Common myeloid progenitor, CD34-positive (primary cell): ENCODE measurements around the gene SRSF6.
"Not testable (repeated sequence)": the region's sequence is repeated elsewhere in the genome, so short reads cannot be mapped to it uniquely, and the experiment has no call there.

Experiments used
- CTCF ChIA-PET: fragments of 350-600 bp; sonication (Branson Sonifier 250); formaldehyde crosslinking; loops from one replicate; lab custom pipeline; 2021; ENCODE audit warnings: antibody characterized with exemption; lab: Charles Lee
- POLR2A ChIA-PET: fragments of 350-600 bp; sonication (Branson Sonifier 250); formaldehyde crosslinking; loops from one replicate; lab custom pipeline; 2021; ENCODE audit warnings: antibody characterized with exemption; lab: Charles Lee
- DNase-seq, 3 donors: peaks; one replicate each; pipeline versions ENCODE4 v3.0.0 to v3.0.0-alpha.2; 2013
- H3K27ac ChIP-seq, 2 experiments: 1 replicate in 1 of 2; 2 replicates in 1 of 2; pipeline ENCODE4 v1.7.0; 2013; ENCODE audit warnings: inconsistent platforms in 2 of 2, low read length in 2 of 2, mild to moderate bottlenecking in 2 of 2, low read depth in 1 of 2, moderate library complexity in 1 of 2; ENCODE audit not compliant: severe bottlenecking in 2 of 2, insufficient read depth in 1 of 2, poor library complexity in 1 of 2
- H3K27me3 ChIP-seq, 5 experiments: replicated peaks in 2 of 5; 1 replicate in 3 of 5; 2 replicates in 2 of 5; pipeline versions ENCODE4 v1.6.1 to v1.7.0; 2013; ENCODE audit warnings: low read length in 4 of 5, mild to moderate bottlenecking in 2 of 5, moderate library complexity in 2 of 5, inconsistent platforms in 1 of 5; ENCODE audit not compliant: insufficient read depth in 5 of 5, control insufficient read depth in 4 of 5
- H3K36me3 ChIP-seq, 4 experiments: 1 replicate in 2 of 4; 2 replicates in 2 of 4; pipeline versions ENCODE4 v1.6.1 to v1.7.0; 2013; ENCODE audit warnings: low read length in 3 of 4, control low read depth in 1 of 4, mild to moderate bottlenecking in 1 of 4; ENCODE audit not compliant: control insufficient read depth in 4 of 4, insufficient read depth in 4 of 4
- H3K4me1 ChIP-seq, 4 experiments: 1 replicate in 3 of 4; 2 replicates in 1 of 4; pipeline versions ENCODE4 v1.6.1 to v1.7.1; 2013; ENCODE audit warnings: low read length in 3 of 4, mild to moderate bottlenecking in 3 of 4, control low read depth in 1 of 4, inconsistent platforms in 1 of 4, moderate library complexity in 1 of 4; ENCODE audit not compliant: control insufficient read depth in 4 of 4, insufficient read depth in 4 of 4; ENCODE audit errors: control extremely low read depth in 1 of 4
- H3K4me3 ChIP-seq, 7 experiments: 1 replicate in 4 of 7; 2 replicates in 3 of 7; pipeline versions ENCODE4 v1.5.1 to v1.7.0; 2013; ENCODE audit warnings: mild to moderate bottlenecking in 7 of 7, low read length in 6 of 7, moderate library complexity in 6 of 7, inconsistent platforms in 2 of 7, low read depth in 2 of 7, control low read depth in 1 of 7; ENCODE audit not compliant: insufficient read depth in 4 of 7, control insufficient read depth in 1 of 7; ENCODE audit errors: extremely low read depth in 1 of 7
- H3K9me3 ChIP-seq, 5 experiments: 1 replicate in 4 of 5; 2 replicates in 1 of 5; pipeline versions ENCODE4 v1.6.1 to v1.7.1; 2013; ENCODE audit warnings: low read length in 4 of 5, mild to moderate bottlenecking in 2 of 5, inconsistent platforms in 1 of 5, low read depth in 1 of 5, moderate library complexity in 1 of 5; ENCODE audit not compliant: control insufficient read depth in 4 of 5, insufficient read depth in 2 of 5; ENCODE audit errors: control extremely low read depth in 1 of 5
- WGBS: methylation state at CpG from one replicate; pipeline ENCODE4 v1.1.5; 2013; ENCODE audit not compliant: insufficient coverage; 5-methylcytosine and 5-hydroxymethylcytosine counted together

SRSF6 gene

DNA sequence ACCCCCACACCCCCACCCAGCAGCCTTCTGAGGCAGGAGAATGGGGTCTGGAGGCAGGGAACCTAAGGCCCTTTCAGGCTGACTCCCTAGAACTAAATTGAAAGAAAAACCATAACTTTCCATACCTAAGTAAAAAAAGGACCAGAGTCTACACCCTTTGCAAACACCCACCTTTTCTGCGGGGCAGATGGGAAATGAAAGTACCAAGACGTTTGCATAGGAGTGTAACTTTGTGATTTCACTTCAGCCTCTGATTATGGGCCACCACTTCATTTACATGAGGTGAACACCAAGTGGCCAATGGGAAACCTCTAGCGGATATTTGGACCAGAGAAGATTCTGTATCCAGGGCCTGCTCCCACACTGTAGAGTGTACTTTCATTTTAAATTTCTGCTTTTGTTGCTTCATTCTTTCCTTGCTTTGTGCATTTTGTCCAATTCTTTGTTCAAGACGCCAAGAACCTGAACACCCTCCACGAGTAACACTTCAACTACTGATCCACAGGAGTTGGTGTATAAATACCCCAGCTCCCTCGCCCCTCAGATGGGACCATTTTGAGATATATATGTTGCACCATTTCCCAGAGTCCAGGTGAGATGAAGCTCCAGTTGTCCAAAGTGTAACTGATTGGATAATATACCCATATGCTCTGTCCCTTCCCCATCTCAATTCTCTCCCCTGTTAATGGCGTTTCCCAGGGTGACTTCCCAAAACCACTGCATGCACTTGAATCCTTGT is 18.9 kb upstream of the SRSF6 start:
- no peaks in the 10 kb centered on the region for H3K4me1 ChIP-seq
- no peak overlapping the region for H3K27ac ChIP-seq
- no peak for DNase-seq
- WGBS, result 87% methylated on average over 4 of the region's 7 CpGs
- H3K4me3 ChIP-seq, result no peak overlapping the region
- H3K27me3 ChIP-seq, result peaks cover 0 to 4% (median 0%) of the 10 kb centered on the region in 5 experiments
- ChIA-PET CTCF (no interaction called here), POLR2A (no interaction called here)
- no peaks in the 10 kb centered on the region for H3K36me3 ChIP-seq
- H3K9me3 ChIP-seq, result no peaks in the 10 kb centered on the region

- no peak overlapping the region for H3K27ac ChIP-seq
- H3K9me3 ChIP-seq, result no peaks in the 10 kb centered on the region
- WGBS, result 88% methylated on average over 5 of the region's 7 CpGs
- H3K4me3 ChIP-seq, result no peak overlapping the region
- POLR2A ChIA-PET, result no interaction called here
- no peak for DNase-seq
- H3K36me3 ChIP-seq, result no peaks in the 10 kb centered on the region
- CTCF ChIA-PET, result interaction anchor here (1.5 kb wide), 1 partner anchor 9 kb away, joined by 4 read pairs; no protein-coding TSS in a partner anchor
- H3K27me3 ChIP-seq, result peaks cover 0 to 2% (median 2%) of the 10 kb centered on the region in 5 experiments
- H3K4me1 ChIP-seq, result no peaks in the 10 kb centered on the region
Measured at GRCh38 chr20:43440531-43440930, 17.2 kb upstream of the SRSF6 start.

GRCh38 chr20:43442282-43442880 is 15.3 kb upstream of the SRSF6 start:
- no peaks in the 10 kb centered on the region for H3K36me3 ChIP-seq
- no peak overlapping the region for H3K27ac ChIP-seq
- no peak for DNase-seq
- peaks cover 0 to 2% (median 0%) of the 10 kb centered on the region in 5 experiments for H3K27me3 ChIP-seq
- H3K4me3 ChIP-seq, result no peak overlapping the region
- CTCF ChIA-PET, result interaction anchor here (1.3 kb wide), 1 partner anchor 250 kb away, joined by 3 read pairs; no protein-coding TSS in a partner anchor
- peaks cover 0 to 10% (median 6%) of the 10 kb centered on the region in 4 experiments for H3K4me1 ChIP-seq
- H3K9me3 ChIP-seq, result no peaks in the 10 kb centered on the region
- POLR2A ChIA-PET, result no interaction called here
- WGBS, result 84% methylated on average over 5 of the region's 5 CpGs

GRCh38 chr20:43444107-43444506 is 13.6 kb upstream of the SRSF6 start:
- POLR2A ChIA-PET, result no interaction called here
- peaks cover 0 to 12% (median 10%) of the 10 kb centered on the region in 4 experiments for H3K4me1 ChIP-seq
- DNase-seq, result no peak
- H3K9me3 ChIP-seq, result no peaks in the 10 kb centered on the region
- 94% methylated on average over 2 of the region's 9 CpGs for WGBS
- H3K27me3 ChIP-seq, result peaks cover 0 to 2% (median 0%) of the 10 kb centered on the region in 5 experiments
- H3K27ac ChIP-seq, result no peak overlapping the region
- H3K4me3 ChIP-seq, result no peak overlapping the region
- no peaks in the 10 kb centered on the region for H3K36me3 ChIP-seq
- CTCF ChIA-PET, result interaction anchor here (0.6 kb wide), 1 partner anchor 1780 kb away, joined by 3 read pairs; no protein-coding TSS in a partner anchor

DNA sequence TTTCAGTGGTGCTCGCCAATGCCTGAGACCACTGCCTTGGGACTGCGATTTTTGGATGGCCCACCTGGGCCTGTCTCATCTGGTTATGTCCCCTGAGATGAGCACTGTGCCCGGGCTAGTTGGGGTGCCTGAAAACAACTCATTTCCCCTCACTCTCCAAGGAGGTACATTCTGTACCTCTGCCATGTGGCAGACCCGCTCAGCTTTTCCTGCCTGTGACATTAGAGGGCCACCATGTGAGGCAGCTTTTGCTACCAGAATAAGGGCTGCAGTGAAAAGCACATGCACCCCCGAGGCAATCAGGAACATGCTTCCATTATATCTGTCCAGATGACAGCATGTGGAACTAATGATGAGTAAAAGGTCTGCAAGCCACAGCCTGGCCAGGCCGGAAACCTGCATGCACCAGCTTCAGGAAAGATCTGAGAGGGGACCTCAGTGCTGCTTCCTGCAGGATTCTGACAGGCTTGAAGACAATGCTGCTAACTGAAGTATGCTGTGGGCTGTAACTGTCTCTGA is 11.3 kb upstream of the SRSF6 start:
- CTCF ChIA-PET, result interaction anchor here (0.8 kb wide), 1 partner anchor 76 kb away, joined by 3 read pairs; no protein-coding TSS in a partner anchor

DNA sequence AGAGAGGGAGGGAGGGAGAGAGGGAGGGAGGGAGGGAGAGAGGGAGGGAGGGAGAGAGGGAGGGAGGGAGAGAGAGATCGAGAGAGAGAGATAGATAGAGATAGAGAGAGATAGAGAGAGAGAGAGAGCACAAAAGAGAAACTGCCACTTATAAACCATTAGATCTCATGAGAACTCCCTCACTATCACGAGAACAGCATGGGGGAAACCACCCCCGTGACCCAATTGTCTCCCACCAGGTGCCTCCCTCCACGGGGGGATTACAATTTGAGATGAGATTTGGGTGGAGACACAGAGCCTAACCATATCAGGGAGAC is 9.3 kb upstream of the SRSF6 start:
- H3K4me1 ChIP-seq, result peaks cover 3 to 34% (median 27%) of the 10 kb centered on the region in 4 experiments
- POLR2A ChIA-PET, H3K9me3 ChIP-seq, H3K27ac ChIP-seq, H3K36me3 ChIP-seq, DNase-seq, H3K4me3 ChIP-seq, H3K27me3 ChIP-seq: not testable (repeated sequence)
- CTCF ChIA-PET, result interaction anchor here (0.6 to 2.6 kb wide), 11 partner anchors 11 to 302 kb away, joined by 3 to 11 read pairs (median 4); no protein-coding TSS in a partner anchor
- 17% methylated on average over 2 of the region's 4 CpGs for WGBS

More for the DNA sequence above, 11.3 kb upstream of the SRSF6 start:
- WGBS, result 57% methylated on average over 6 of the region's 6 CpGs
- peak in 2 of 3 donors; percentile 55 to 68 for DNase-seq
- POLR2A ChIA-PET, result interaction anchor here (0.6 kb wide), 1 partner anchor 504 kb away, joined by 3 read pairs; no protein-coding TSS in a partner anchor
- Histone ChIP-seq H3K4me1 (peaks cover 2 to 31% (median 26%) of the 10 kb centered on the region in 4 experiments), H3K4me3 (no peak overlapping the region), H3K27ac (no peak overlapping the region), H3K36me3 (no peaks in the 10 kb centered on the region), H3K9me3 (no peaks in the 10 kb centered on the region), H3K27me3 (peaks cover 0 to 2% (median 0%) of the 10 kb centered on the region in 5 experiments)
